GM20431 (cell line): ENCODE measurements around the gene GPSM1.
"Not testable (repeated sequence)": the region's sequence is repeated elsewhere in the genome, so short reads cannot be mapped to it uniquely, and the experiment has no call there.

Source experiments
- in situ Hi-C: fragments of 300-500 bp; cut with MseI, MboI; formaldehyde crosslinking; loops from one replicate; pipeline ENCODE4 v1.15.0; 2020; ENCODE audit warnings: low sequenced_read_pairs; ENCODE audit not compliant: unreplicated experiment

The GPSM1 gene

DNA sequence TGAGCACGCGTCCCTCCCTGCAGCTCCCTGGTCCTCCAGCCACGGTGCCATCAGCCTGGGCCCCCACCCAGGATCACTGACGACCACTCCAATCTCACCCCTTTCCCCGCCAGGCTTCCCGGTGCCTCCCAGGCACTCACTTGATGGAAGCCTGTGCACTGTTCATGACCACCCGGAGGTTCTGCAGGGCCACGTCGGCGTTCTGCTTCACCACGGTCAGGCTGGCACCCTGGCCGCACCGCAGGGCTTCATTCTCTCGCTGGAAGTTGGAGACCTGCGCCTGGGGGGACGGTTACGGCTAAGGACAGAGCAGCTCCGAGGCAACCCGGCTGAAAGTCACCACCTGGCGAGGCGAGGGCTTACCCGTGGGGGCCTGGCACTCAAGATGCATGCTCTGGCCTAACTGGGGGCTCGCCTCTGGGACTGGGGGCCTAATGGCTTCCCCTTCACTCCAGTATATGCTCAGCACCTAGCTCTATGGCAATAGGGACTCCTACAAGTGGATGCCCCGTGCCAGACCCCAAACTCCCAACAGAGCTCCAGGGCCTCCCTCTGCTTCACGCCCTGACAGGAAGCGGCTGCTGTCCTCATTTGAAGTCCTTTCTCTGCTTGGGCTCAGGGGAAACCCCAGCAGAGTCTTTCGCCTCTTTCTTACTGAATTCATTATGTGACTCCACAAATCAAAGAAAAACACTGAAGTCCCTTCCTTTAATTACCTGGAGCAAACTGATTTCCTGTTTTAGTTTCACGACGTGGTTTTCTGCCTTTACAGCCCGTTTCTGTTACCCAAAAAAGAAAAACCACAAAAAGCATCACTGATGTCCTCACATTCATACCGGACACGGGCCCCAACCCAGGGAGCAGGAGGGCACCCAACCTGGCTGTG is 76.8 kb downstream of the GPSM1 start:
- in situ Hi-C loops, result no loop called here

DNA sequence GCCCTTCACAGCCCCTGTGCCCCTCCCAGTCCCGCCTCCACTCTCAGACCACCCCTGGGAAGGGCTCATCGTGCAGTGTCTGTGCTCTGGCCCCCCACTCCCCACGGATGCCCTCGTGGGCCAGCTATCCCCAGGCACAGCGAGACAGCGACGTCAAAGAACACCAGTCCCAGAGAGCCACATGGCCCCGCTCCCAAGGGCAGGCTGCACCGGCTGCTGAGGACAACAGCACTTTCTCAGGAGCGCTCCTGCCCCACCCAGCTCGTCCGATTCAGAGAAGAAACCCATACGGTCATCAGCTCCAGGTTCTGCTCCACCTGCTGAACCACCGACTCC is 77.4 kb downstream of the GPSM1 start:
- in situ Hi-C loops, result no loop called here

DNA sequence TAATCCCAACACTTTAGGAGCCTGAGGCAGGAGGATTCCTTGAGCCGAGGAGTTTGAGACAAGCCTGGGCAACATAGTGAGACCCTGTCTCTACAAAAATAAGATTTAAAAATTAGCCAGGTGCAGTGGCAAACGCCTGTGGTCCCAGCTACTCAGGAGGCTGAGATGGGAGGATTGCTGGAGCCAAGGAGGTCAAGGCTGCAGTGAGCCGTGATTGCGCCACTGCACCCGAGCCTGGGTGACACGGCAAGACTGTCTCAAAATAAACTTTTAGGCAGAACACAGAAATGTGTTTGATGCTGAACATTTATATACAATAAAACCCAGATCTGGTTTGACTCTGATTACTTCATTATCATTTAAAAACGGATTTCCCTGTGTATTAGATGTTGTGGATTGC is 78.1 kb downstream of the GPSM1 start:
- in situ Hi-C loops, result no loop called here

- in situ Hi-C loops, result not testable (repeated sequence)
Observed at GRCh38 chr9:136405904-136406303, 78.6 kb downstream of the GPSM1 start.

GRCh38 chr9:136407061-136407460 is 79.7 kb downstream of the GPSM1 start:
- in situ Hi-C loops, result not testable (repeated sequence)

DNA sequence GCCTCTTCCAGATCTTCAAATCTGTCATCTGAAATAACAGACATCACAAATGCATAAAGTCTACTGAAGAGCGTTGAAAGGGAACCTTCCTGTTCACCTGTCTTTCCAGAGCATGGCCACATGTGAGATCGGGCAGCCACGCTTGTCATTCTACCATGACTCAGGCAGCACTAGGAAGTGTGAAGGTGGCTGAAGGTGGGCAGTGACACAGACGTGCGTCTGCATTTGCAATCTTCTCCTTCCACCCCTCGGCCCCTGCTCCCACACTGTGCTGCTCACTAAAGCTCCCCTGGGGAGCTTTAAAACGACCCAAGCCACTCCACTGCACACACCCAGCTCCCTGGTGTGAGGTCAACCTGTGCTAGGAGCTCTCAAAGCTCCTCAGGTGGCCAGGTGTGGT is 80.6 kb downstream of the GPSM1 start:
- in situ Hi-C loops, result no loop called here
